GM23248 (cell line): Measurements from ENCODE around the gene TDRD7. TPM values are rescaled to one million over a fixed set of nuclear protein-coding genes. Genes with fewer than 3 reads are reported as not detected.

ENCODE experiments used
- DNase-seq: peaks from one replicate; pipeline ENCODE4 v3.0.0-alpha.2; 2015
- H2AFZ ChIP-seq: fragments of 200-600 bp; sonication (generic); 2 replicates; pipeline ENCODE4 v1.6.1; 2016; ENCODE audit warnings: antibody characterized with exemption
- H3F3A ChIP-seq: fragments of 200-600 bp; sonication (generic); 2 replicates; pipeline ENCODE4 v1.6.1; 2016; ENCODE audit warnings: mild to moderate bottlenecking, antibody characterized with exemption, mixed run types; ENCODE audit not compliant: insufficient read depth
- H3K27ac ChIP-seq: fragments of 200-600 bp; sonication (generic); 2 replicates; pipeline ENCODE4 v1.5.1; 2016; ENCODE audit warnings: mild to moderate bottlenecking
- H3K27me3 ChIP-seq: fragments of 200-600 bp; sonication (generic); replicated peaks from 2 replicates; pipeline ENCODE4 v1.6.1; 2016; ENCODE audit warnings: mild to moderate bottlenecking; ENCODE audit not compliant: insufficient read depth
- H3K36me3 ChIP-seq: fragments of 200-600 bp; sonication (generic); 2 replicates; pipeline ENCODE4 v1.6.1; 2016; ENCODE audit warnings: low read depth, mild to moderate bottlenecking
- H3K4me1 ChIP-seq: fragments of 200-600 bp; sonication (generic); 2 replicates; pipeline ENCODE4 v1.6.1; 2016; ENCODE audit warnings: mild to moderate bottlenecking; ENCODE audit not compliant: insufficient read depth
- H3K4me2 ChIP-seq: fragments of 200-600 bp; sonication (generic); one replicate; pipeline ENCODE4 v1.6.1; 2016; ENCODE audit warnings: mild to moderate bottlenecking; ENCODE audit not compliant: unreplicated experiment
- H3K4me3 ChIP-seq: fragments of 200-600 bp; sonication (generic); 2 replicates; pipeline ENCODE4 v1.5.1; 2016; ENCODE audit warnings: mild to moderate bottlenecking
- H3K79me2 ChIP-seq: fragments of 200-600 bp; sonication (generic); 2 replicates; pipeline ENCODE4 v1.6.1; 2016; ENCODE audit warnings: mild to moderate bottlenecking; ENCODE audit not compliant: insufficient read depth
- H3K9ac ChIP-seq: fragments of 200-600 bp; sonication (generic); 2 replicates; pipeline ENCODE4 v1.6.1; 2016; ENCODE audit warnings: mild to moderate bottlenecking
- H3K9me2 ChIP-seq: fragments of 200-600 bp; sonication (generic); 2 replicates; pipeline ENCODE4 v1.6.1; 2016; ENCODE audit warnings: mixed run types, mild to moderate bottlenecking, moderate library complexity; ENCODE audit not compliant: insufficient read depth
- H3K9me3 ChIP-seq: fragments of 200-600 bp; sonication (generic); one replicate; pipeline ENCODE4 v1.6.1; 2017; ENCODE audit warnings: low read depth
- H4K20me1 ChIP-seq: fragments of 200-600 bp; sonication (generic); 2 replicates; pipeline ENCODE4 v1.6.0; 2016; ENCODE audit not compliant: insufficient read depth
- EZH2 ChIP-seq: fragments of 200-600 bp; sonication (generic); IDR thresholded peaks from 2 replicates; pipeline ENCODE4 v1.6.1; 2018; ENCODE audit warnings: antibody characterized with exemption, mild to moderate bottlenecking; ENCODE audit not compliant: insufficient read depth, poor library complexity, severe bottlenecking
- EZH2phosphoT487 ChIP-seq: fragments of 200-600 bp; sonication (generic); IDR thresholded peaks from 2 replicates; pipeline ENCODE4 v1.6.1; 2018; ENCODE audit warnings: antibody characterized with exemption, moderate library complexity, mild to moderate bottlenecking, low read depth; ENCODE audit not compliant: insufficient read depth
- WGBS, 2 experiments: methylation state at CpG; one replicate each; pipeline ENCODE4 v1.1.6; 2015 to 2017; ENCODE audit warnings: low lambda C conversion rate in 2 of 2, low coverage in 1 of 2; ENCODE audit errors: missing lambda C conversion rate in 2 of 2; 5-methylcytosine and 5-hydroxymethylcytosine counted together
- in situ Hi-C: fragments of 300-500 bp; cut with MboI; formaldehyde crosslinking; loops from 2 replicates; pipeline ENCODE4 v1.15.0; 2020
- polyA plus RNA-seq: library from polyadenylated mRNA; unstranded; fragments of >200 nt; fragmentation: Nextera tagmentation; extraction: Ambion mirVana; gene quantifications from 2 replicates; pipeline ENCODE4 v1.2.1, GENCODE V29; 2016
- total RNA-seq: library from RNA; depleted of rRNA; stranded (reverse); fragments of >200 nt; shearing (Covaris generic); gene quantifications from 2 replicates; pipeline ENCODE4 v1.2.3, GENCODE V29; 2014

TDRD7 gene
- total and polyA plus RNA-seq, 2 experiments from 2014 or later: 4.9 to 6.6 TPM

DNA sequence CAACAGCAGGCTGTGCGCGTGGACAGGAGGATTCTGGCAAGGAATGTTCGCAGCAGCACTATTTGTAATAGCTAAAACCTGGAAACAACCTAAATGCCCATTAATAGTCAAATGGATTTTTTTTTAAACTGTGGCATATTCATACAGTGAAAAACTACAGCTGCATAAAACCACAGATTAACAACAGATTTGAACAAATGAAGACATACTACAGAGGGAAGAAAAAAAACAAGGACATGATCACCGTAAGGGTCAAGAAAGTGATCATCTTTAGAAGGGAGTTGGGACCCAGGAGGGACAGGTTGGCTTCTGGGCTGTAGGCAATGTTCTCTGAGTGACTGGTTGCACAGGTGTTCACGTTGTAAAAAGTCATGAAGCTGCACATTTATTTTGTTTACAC lies 88.4 kb downstream of the TDRD7 start:
- Histone ChIP-seq H3K79me2 (no peaks in the 10 kb centered on the region), H3K27me3 (peaks cover 40% of the 10 kb centered on the region), H3F3A (no peaks in the 10 kb centered on the region), H3K9me2 (no peaks in the 10 kb centered on the region), H3K36me3 (no peaks in the 10 kb centered on the region), H2AFZ (no peak overlapping the region), H3K4me3 (no peak overlapping the region), H4K20me1 (no peaks in the 10 kb centered on the region), H3K9me3 (no peaks in the 10 kb centered on the region), H3K4me2 (no peak overlapping the region), H3K27ac (no peak overlapping the region), H3K9ac (no peak overlapping the region), H3K4me1 (no peaks in the 10 kb centered on the region)
- DNase-seq: no peak
- TF ChIP-seq EZH2: no peak
- TF ChIP-seq EZH2phosphoT487: no peak
- in situ Hi-C loops: no loop called here
- 21 to 26% methylated on average over 5 of the region's 5 CpGs for WGBS, 2 experiments

DNA sequence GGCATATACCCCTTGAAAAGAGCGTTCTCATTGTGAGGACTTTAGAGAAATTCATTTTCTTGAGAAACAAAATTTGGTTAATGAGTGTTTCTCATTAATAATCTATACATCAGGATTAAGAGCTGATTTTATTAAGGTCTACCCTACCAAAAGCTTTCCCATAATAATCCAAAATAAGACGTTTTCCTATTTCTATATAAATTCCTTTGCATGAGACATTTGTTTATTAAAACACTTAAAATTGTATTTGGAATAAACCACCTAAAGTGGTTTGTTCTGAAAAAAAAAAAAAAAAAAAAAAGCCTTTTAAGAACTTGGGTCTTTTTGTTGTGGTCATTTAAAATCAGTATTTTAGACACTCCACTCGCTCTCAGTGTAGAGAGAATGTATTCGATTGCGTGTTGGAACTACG lies 88.9 kb downstream of the TDRD7 start:
- WGBS, 2 experiments: 24 to 30% methylated on average over 6 of the region's 6 CpGs
- Histone ChIP-seq H3K79me2 (no peaks in the 10 kb centered on the region), H3K4me3 (peak overlapping the region; percentile 55), H3K27ac (no peak overlapping the region), H3K9me3 (no peaks in the 10 kb centered on the region), H3K4me1 (no peaks in the 10 kb centered on the region), H3K36me3 (no peaks in the 10 kb centered on the region), H3K27me3 (peaks cover 40% of the 10 kb centered on the region), H3K9ac (no peak overlapping the region), H3F3A (no peaks in the 10 kb centered on the region), H3K9me2 (no peaks in the 10 kb centered on the region), H2AFZ (peak overlapping the region; percentile 43; the same call in 1 of the 2 replicates), H4K20me1 (no peaks in the 10 kb centered on the region), H3K4me2 (peak overlapping the region; percentile 39)
- in situ Hi-C loops: no loop called here
- DNase-seq: no peak
- peak; percentile 60 for TF ChIP-seq EZH2
- no peak for TF ChIP-seq EZH2phosphoT487

GRCh38 chr9:97501177-97501971 lies 89.5 kb downstream of the TDRD7 start, which contains the start of gene TMOD1:
Gene TMOD1 (plus strand): TSS chr9:97501666. CDS start chr9:97524189, 22,523 bp downstream.
- no peaks in the 10 kb centered on the region for H3K9me3 ChIP-seq
- DNase-seq: peak; percentile 66
- H3K27me3 ChIP-seq: peaks cover 42% of the 10 kb centered on the region
- no peak within 1 kb of the TSS for H3K9ac ChIP-seq
- H2AFZ ChIP-seq: peak within 1 kb of the TSS; percentile 62
- no peaks in the 10 kb centered on the region for H4K20me1 ChIP-seq
- WGBS, 2 experiments: 1 to 2% methylated on average over 24 to 45 of the region's 87 CpGs
- no peak within 1 kb of the TSS for H3K27ac ChIP-seq
- H3K9me2 ChIP-seq: no peaks in the 10 kb centered on the region
- no peaks in the 10 kb centered on the region for H3F3A ChIP-seq
- no peaks in the 10 kb centered on the region for H3K79me2 ChIP-seq
- in situ Hi-C loops: no loop called here
- H3K36me3 ChIP-seq: no peaks in the 10 kb centered on the region
- TF ChIP-seq EZH2 (no peak), EZH2phosphoT487 (no peak)
- peak within 1 kb of the TSS; percentile 61 for H3K4me2 ChIP-seq
- H3K4me3 ChIP-seq: peak within 1 kb of the TSS; percentile 73
- H3K4me1 ChIP-seq: no peaks in the 10 kb centered on the region

DNA sequence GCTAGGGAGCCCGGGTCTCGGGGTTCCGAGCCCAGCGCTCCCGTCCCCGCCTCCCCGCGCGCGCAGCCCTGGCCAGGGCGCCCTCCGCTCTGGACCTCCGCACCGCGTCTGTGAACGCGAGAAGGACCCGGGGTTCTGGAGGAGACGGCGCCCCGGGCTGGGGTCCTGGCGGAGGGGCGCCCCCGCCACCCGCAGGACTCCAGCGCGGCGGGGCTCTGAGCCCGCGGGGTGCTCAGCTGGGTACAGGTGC lies 90.0 kb downstream of the TDRD7 start:
- no peak for DNase-seq
- 5% methylated on average over 12 to 30 of the region's 30 CpGs for WGBS, 2 experiments
- Histone ChIP-seq H3K36me3 (no peaks in the 10 kb centered on the region), H3K9me3 (no peaks in the 10 kb centered on the region), H3K9ac (no peak overlapping the region), H3K27ac (no peak overlapping the region), H3F3A (no peaks in the 10 kb centered on the region), H2AFZ (peak overlapping the region; percentile 62; the same call in 1 of the 2 replicates), H4K20me1 (no peaks in the 10 kb centered on the region), H3K79me2 (no peaks in the 10 kb centered on the region), H3K27me3 (peaks cover 47% of the 10 kb centered on the region), H3K9me2 (no peaks in the 10 kb centered on the region), H3K4me3 (peak overlapping the region; percentile 73), H3K4me1 (no peaks in the 10 kb centered on the region), H3K4me2 (peak overlapping the region; percentile 61)
- in situ Hi-C loops: no loop called here
- TF ChIP-seq EZH2phosphoT487: 0 out of 2 replicates have a peak, but pooled peaks have one; percentile 29
- TF ChIP-seq EZH2: no peak
